Activated CD4-positive, alpha-beta T cell treated with anti-CD3 and anti-CD28 coated beads, Interleukin-2, amount 10 ng/mL, durations not matched to agents 7 days and 5 days (primary cell): ENCODE results near the gene POLD3. TPM values are rescaled to one million over a fixed set of nuclear protein-coding genes. Genes with fewer than 3 reads are reported as not detected.
"Not testable (repeated sequence)": the region's sequence is repeated elsewhere in the genome, so short reads cannot be mapped to it uniquely, and the experiment has no call there.

Source experiments
- CTCF ChIA-PET: fragments of 350-600 bp; sonication (Branson Sonifier 250); formaldehyde crosslinking; loops from one replicate; lab custom pipeline; 2021; ENCODE audit warnings: antibody characterized with exemption; lab: Charles Lee
- POLR2A ChIA-PET: fragments of 350-600 bp; sonication (Branson Sonifier 250); formaldehyde crosslinking; loops from one replicate; lab custom pipeline; 2021; ENCODE audit warnings: antibody characterized with exemption; lab: Charles Lee
- DNase-seq: peaks from one replicate; pipeline ENCODE4 v3.0.0-alpha.2; 2020
- H3K27ac Mint-ChIP-seq: one replicate; pipeline ENCODE4 v1.8.0; 2021; ENCODE audit warnings: mild to moderate bottlenecking, moderate library complexity, mixed read lengths
- H3K27me3 Mint-ChIP-seq: one replicate; pipeline ENCODE4 v1.8.0; 2021; ENCODE audit warnings: mixed read lengths
- H3K36me3 Mint-ChIP-seq: one replicate; pipeline ENCODE4 v1.8.0; 2021; ENCODE audit warnings: low read depth, mixed read lengths
- H3K4me1 Mint-ChIP-seq: one replicate; pipeline ENCODE4 v1.8.0; 2021; ENCODE audit warnings: mixed read lengths
- H3K4me3 Mint-ChIP-seq: one replicate; pipeline ENCODE4 v1.8.0; 2021; ENCODE audit warnings: mild to moderate bottlenecking, moderate library complexity, mixed read lengths
- H3K9me3 Mint-ChIP-seq: one replicate; pipeline ENCODE4 v1.8.0; 2021; ENCODE audit warnings: mixed read lengths
- total RNA-seq, 2 experiments: library from RNA; stranded (reverse); gene quantifications; one replicate each; pipeline ENCODE4 v1.2.3, GENCODE V29; 2021

The POLD3 gene
- total RNA-seq, 2 experiments from 2014 or later = 52.6 to 57.0 TPM

GRCh38 chr11:74646215-74646614, 53.8 kb downstream of the POLD3 start:
- ChIA-PET POLR2A (no interaction called here), CTCF (interaction anchor here (1.0 to 2.0 kb wide), 3 partner anchors 22 to 93 kb away, joined by 3 to 6 read pairs (median 3); no protein-coding TSS in a partner anchor)
- no peaks in the 10 kb centered on the region for H3K27me3 Mint-ChIP-seq
- H3K27ac Mint-ChIP-seq = no peak overlapping the region
- H3K4me1 Mint-ChIP-seq = no peaks in the 10 kb centered on the region
- H3K36me3 Mint-ChIP-seq = peaks cover 56% of the 10 kb centered on the region
- H3K4me3 Mint-ChIP-seq = no peak overlapping the region
- DNase-seq = no peak
- no peaks in the 10 kb centered on the region for H3K9me3 Mint-ChIP-seq

GRCh38 chr11:74646954-74647353, 54.6 kb downstream of the POLD3 start:
- Mint-ChIP-seq H3K4me3 (no peak overlapping the region), H3K36me3 (peaks cover 55% of the 10 kb centered on the region), H3K9me3 (no peaks in the 10 kb centered on the region), H3K4me1 (no peaks in the 10 kb centered on the region), H3K27ac (no peak overlapping the region), H3K27me3 (no peaks in the 10 kb centered on the region)
- ChIA-PET CTCF (interaction anchor here (1.0 to 1.2 kb wide), 2 partner anchors 91 to 93 kb away, joined by 3 read pairs; no protein-coding TSS in a partner anchor), POLR2A (no interaction called here)
- no peak for DNase-seq

GRCh38 chr11:74647404-74647803, 55.0 kb downstream of the POLD3 start:
- no peaks in the 10 kb centered on the region for H3K27me3 Mint-ChIP-seq

GRCh38 chr11:74647831-74648230, 55.4 kb downstream of the POLD3 start:
- DNase-seq = no peak
- CTCF ChIA-PET = no interaction called here
- H3K9me3 Mint-ChIP-seq = no peaks in the 10 kb centered on the region
- H3K4me1 Mint-ChIP-seq = no peaks in the 10 kb centered on the region
- no peak overlapping the region for H3K27ac Mint-ChIP-seq
- no peaks in the 10 kb centered on the region for H3K27me3 Mint-ChIP-seq
- H3K4me3 Mint-ChIP-seq = no peak overlapping the region
- POLR2A ChIA-PET = no interaction called here
- peaks cover 59% of the 10 kb centered on the region for H3K36me3 Mint-ChIP-seq

More at GRCh38 chr11:74647404-74647803, 55.0 kb downstream of the POLD3 start:
- ChIA-PET CTCF (interaction anchor here (1.2 kb wide), 1 partner anchor 92 kb away, joined by 3 read pairs; no protein-coding TSS in a partner anchor), POLR2A (no interaction called here)
- no peak for DNase-seq
- Mint-ChIP-seq H3K27ac (no peak overlapping the region), H3K36me3 (peaks cover 56% of the 10 kb centered on the region), H3K4me1 (no peaks in the 10 kb centered on the region), H3K9me3 (no peaks in the 10 kb centered on the region), H3K4me3 (no peak overlapping the region)

- H3K27ac Mint-ChIP-seq = no peak overlapping the region
- ChIA-PET CTCF (no interaction called here), POLR2A (no interaction called here)
- no peaks in the 10 kb centered on the region for H3K27me3 Mint-ChIP-seq
- H3K36me3 Mint-ChIP-seq = peaks cover 61% of the 10 kb centered on the region
- DNase-seq = no peak
- no peaks in the 10 kb centered on the region for H3K4me1 Mint-ChIP-seq
- H3K4me3 Mint-ChIP-seq = no peak overlapping the region
- peaks cover under 1% of the 10 kb centered on the region for H3K9me3 Mint-ChIP-seq
Measured at GRCh38 chr11:74648894-74649293, 56.5 kb downstream of the POLD3 start.

- DNase-seq = no peak
- Mint-ChIP-seq H3K27ac (no peak overlapping the region), H3K4me3 (no peak overlapping the region), H3K27me3 (no peaks in the 10 kb centered on the region), H3K4me1 (no peaks in the 10 kb centered on the region), H3K9me3 (peaks cover 2% of the 10 kb centered on the region), H3K36me3 (peaks cover 61% of the 10 kb centered on the region)
- CTCF ChIA-PET = no interaction called here
- POLR2A ChIA-PET = no interaction called here
Measured at GRCh38 chr11:74650498-74650897, 58.1 kb downstream of the POLD3 start.

- ChIA-PET POLR2A (no interaction called here), CTCF (no interaction called here)
- no peaks in the 10 kb centered on the region for H3K4me1 Mint-ChIP-seq
- H3K36me3 Mint-ChIP-seq = peaks cover 70% of the 10 kb centered on the region
- no peaks in the 10 kb centered on the region for H3K27me3 Mint-ChIP-seq
- peaks cover 11% of the 10 kb centered on the region for H3K9me3 Mint-ChIP-seq
- no peak overlapping the region for H3K27ac Mint-ChIP-seq
- DNase-seq = no peak
- no peak overlapping the region for H3K4me3 Mint-ChIP-seq
Measured at GRCh38 chr11:74654976-74655375, 62.6 kb downstream of the POLD3 start.

- CTCF ChIA-PET, H3K27me3 Mint-ChIP-seq, POLR2A ChIA-PET, H3K4me3 Mint-ChIP-seq, H3K27ac Mint-ChIP-seq, DNase-seq, H3K4me1 Mint-ChIP-seq: not testable (repeated sequence)
- peaks cover 15% of the 10 kb centered on the region for H3K9me3 Mint-ChIP-seq
- H3K36me3 Mint-ChIP-seq = peaks cover 43% of the 10 kb centered on the region
Measured at GRCh38 chr11:74659124-74659523, 66.7 kb downstream of the POLD3 start.

- ChIA-PET CTCF (interaction anchor here (0.9 kb wide), 1 partner anchor 58 kb away, joined by 3 read pairs; no protein-coding TSS in a partner anchor), POLR2A (no interaction called here)
- Mint-ChIP-seq H3K4me1 (no peaks in the 10 kb centered on the region), H3K4me3 (no peak overlapping the region), H3K9me3 (peaks cover 15% of the 10 kb centered on the region), H3K27me3 (no peaks in the 10 kb centered on the region), H3K27ac (no peak overlapping the region), H3K36me3 (peaks cover 33% of the 10 kb centered on the region)
- DNase-seq = no peak
Measured at GRCh38 chr11:74662487-74663103, 70.2 kb downstream of the POLD3 start.

GRCh38 chr11:74663315-74663714, 70.9 kb downstream of the POLD3 start:
- H3K27me3 Mint-ChIP-seq = no peaks in the 10 kb centered on the region
- H3K9me3 Mint-ChIP-seq = peaks cover 12% of the 10 kb centered on the region
- H3K4me3 Mint-ChIP-seq = no peak overlapping the region
- no peak for DNase-seq
- H3K27ac Mint-ChIP-seq = no peak overlapping the region
- H3K36me3 Mint-ChIP-seq = peaks cover 26% of the 10 kb centered on the region
- H3K4me1 Mint-ChIP-seq = no peaks in the 10 kb centered on the region
- CTCF ChIA-PET = interaction anchor here (1.4 kb wide), 1 partner anchor 11 kb away, joined by 4 read pairs; no protein-coding TSS in a partner anchor
- POLR2A ChIA-PET = no interaction called here

- Mint-ChIP-seq H3K4me1 (no peaks in the 10 kb centered on the region), H3K27ac (no peak overlapping the region), H3K9me3 (peaks cover 2% of the 10 kb centered on the region), H3K4me3 (no peak overlapping the region), H3K27me3 (no peaks in the 10 kb centered on the region), H3K36me3 (no peaks in the 10 kb centered on the region)
- POLR2A ChIA-PET = no interaction called here
- CTCF ChIA-PET = interaction anchor here (0.9 kb wide), 1 partner anchor 9 kb away, joined by 3 read pairs; no protein-coding TSS in a partner anchor
- DNase-seq = no peak
Measured at GRCh38 chr11:74669211-74670160, 77.1 kb downstream of the POLD3 start.

GRCh38 chr11:74670171-74670570, 77.8 kb downstream of the POLD3 start:
- no peak overlapping the region for H3K4me3 Mint-ChIP-seq
- no peaks in the 10 kb centered on the region for H3K27me3 Mint-ChIP-seq
- DNase-seq = no peak
- no peaks in the 10 kb centered on the region for H3K36me3 Mint-ChIP-seq
- peaks cover 2% of the 10 kb centered on the region for H3K9me3 Mint-ChIP-seq
- ChIA-PET POLR2A (no interaction called here), CTCF (interaction anchor here (0.9 kb wide), 1 partner anchor 9 kb away, joined by 3 read pairs; no protein-coding TSS in a partner anchor)
- no peak overlapping the region for H3K27ac Mint-ChIP-seq
- H3K4me1 Mint-ChIP-seq = no peaks in the 10 kb centered on the region
